Measurements from ENCODE around the gene DDX60. TPM values are rescaled to one million over a fixed set of nuclear protein-coding genes. Genes with fewer than 3 reads are reported as not detected.

DDX60 gene
- total RNA-seq, 2 experiments from 2014 or later, result 18.6 to 21.1 TPM

DNA sequence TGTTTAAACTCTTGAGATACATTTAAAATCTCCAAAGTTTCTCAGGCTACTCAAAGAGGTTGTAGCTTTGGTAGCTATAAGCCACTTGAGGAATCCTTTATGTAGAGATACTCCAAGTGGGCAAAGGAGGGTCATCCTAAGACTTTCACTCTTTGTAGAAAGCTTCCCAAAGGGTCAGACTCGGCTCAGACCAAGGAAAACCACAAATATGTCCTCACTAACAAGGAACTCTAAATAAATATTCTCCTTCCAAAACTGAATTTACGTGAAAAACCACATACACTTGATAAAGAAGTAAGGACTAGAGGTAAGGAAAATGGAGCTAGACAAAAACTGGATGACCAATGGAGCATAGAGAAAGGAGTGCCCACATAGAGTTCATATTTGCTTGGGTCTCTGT is 41.7 kb upstream of the DDX60 start:
- DNase-seq (no peak), ATAC-seq (no peak)
- TF ChIP-seq CTCF (IDR thresholded peaks at IDR 0.05), result no peak
- Mint-ChIP-seq H3K36me3 (ENCODE audit: low read depth) (peaks cover 51% of the 10 kb centered on the region), H3K27me3 (no peaks in the 10 kb centered on the region), H3K4me3 (no peak overlapping the region), H3K4me1 (ENCODE audit: low read depth) (peaks cover 3% of the 10 kb centered on the region), H3K9me3 (peaks cover 3% of the 10 kb centered on the region), H3K27ac (no peak overlapping the region)
- CTCF ChIA-PET, result no interaction called here
- POLR2A ChIA-PET, result no interaction called here
- intact Hi-C loops (cut with micrococcal nuclease), result no loop called here

GRCh38 chr4:168357941-168358340 is 39.4 kb upstream of the DDX60 start:
- Mint-ChIP-seq H3K4me3 (no peak overlapping the region), H3K27me3 (no peaks in the 10 kb centered on the region), H3K36me3 (ENCODE audit: low read depth) (peaks cover 39% of the 10 kb centered on the region), H3K4me1 (ENCODE audit: low read depth) (peaks cover 1% of the 10 kb centered on the region), H3K27ac (no peak overlapping the region), H3K9me3 (peaks cover 7% of the 10 kb centered on the region)
- POLR2A ChIA-PET, result interaction anchor here (0.6 kb wide), 1 partner anchor 167 kb away, joined by 3 read pairs; no protein-coding TSS in a partner anchor
- intact Hi-C loops (cut with micrococcal nuclease), result no loop called here
- ATAC-seq, result no peak
- DNase-seq, result no peak
- TF ChIP-seq CTCF (IDR thresholded peaks at IDR 0.05), result no peak
- CTCF ChIA-PET, result no interaction called here

- POLR2A ChIA-PET, result no interaction called here
- Mint-ChIP-seq H3K4me1 (ENCODE audit: low read depth) (no peaks in the 10 kb centered on the region), H3K36me3 (ENCODE audit: low read depth) (peaks cover 19% of the 10 kb centered on the region), H3K27me3 (no peaks in the 10 kb centered on the region), H3K9me3 (peaks cover 34% of the 10 kb centered on the region), H3K27ac (no peak overlapping the region), H3K4me3 (no peak overlapping the region)
- no peak for TF ChIP-seq CTCF (IDR thresholded peaks at IDR 0.05)
- CTCF ChIA-PET, result no interaction called here
- ATAC-seq (no peak), DNase-seq (no peak)
- intact Hi-C loops (cut with micrococcal nuclease), result no loop called here
These were observed 35.2 kb upstream of the DDX60 start for GRCh38 chr4:168353746-168354145.

GRCh38 chr4:168337550-168337940 is 19.0 kb upstream of the DDX60 start:
- TF ChIP-seq CTCF (IDR thresholded peaks at IDR 0.05), result no peak
- H3K4me1 Mint-ChIP-seq (ENCODE audit: low read depth), result peaks cover 2% of the 10 kb centered on the region
- no peaks in the 10 kb centered on the region for H3K36me3 Mint-ChIP-seq (ENCODE audit: low read depth)
- no peaks in the 10 kb centered on the region for H3K9me3 Mint-ChIP-seq
- no peaks in the 10 kb centered on the region for H3K27me3 Mint-ChIP-seq
- POLR2A ChIA-PET, result no interaction called here
- no peak for DNase-seq
- ATAC-seq, result no peak
- H3K4me3 Mint-ChIP-seq, result no peak overlapping the region
- no peak overlapping the region for H3K27ac Mint-ChIP-seq
- CTCF ChIA-PET, result interaction anchor here (1.0 kb wide), 1 partner anchor 19 kb away, joined by 3 read pairs; the partner anchor contains the start of gene DDX60
- intact Hi-C loops (cut with micrococcal nuclease), result no loop called here

- ChIA-PET POLR2A (no interaction called here), CTCF (interaction anchor here (1.0 kb wide), 1 partner anchor 18 kb away, joined by 3 read pairs; the partner anchor contains the start of gene DDX60)
- H3K4me1 Mint-ChIP-seq (ENCODE audit: low read depth), result peaks cover 2% of the 10 kb centered on the region
- no peak overlapping the region for H3K27ac Mint-ChIP-seq
- H3K27me3 Mint-ChIP-seq, result no peaks in the 10 kb centered on the region
- no peak overlapping the region for H3K4me3 Mint-ChIP-seq
- DNase-seq, result no peak
- no peak for TF ChIP-seq CTCF (IDR thresholded peaks at IDR 0.05)
- ATAC-seq, result no peak
- intact Hi-C loops (cut with micrococcal nuclease), result no loop called here
- H3K36me3 Mint-ChIP-seq (ENCODE audit: low read depth), result no peaks in the 10 kb centered on the region
- no peaks in the 10 kb centered on the region for H3K9me3 Mint-ChIP-seq
These were observed 18.4 kb upstream of the DDX60 start for GRCh38 chr4:168336837-168337549.

Data from activated CD8-positive, alpha-beta T cell treated with anti-CD3 and anti-CD28 coated beads for 36 hours (primary cell).